ENCODE measurements around the gene HCRT.
"Not testable (repeated sequence)": the region's sequence is repeated elsewhere in the genome, so short reads cannot be mapped to it uniquely, and the experiment has no call there.

The HCRT gene

DNA sequence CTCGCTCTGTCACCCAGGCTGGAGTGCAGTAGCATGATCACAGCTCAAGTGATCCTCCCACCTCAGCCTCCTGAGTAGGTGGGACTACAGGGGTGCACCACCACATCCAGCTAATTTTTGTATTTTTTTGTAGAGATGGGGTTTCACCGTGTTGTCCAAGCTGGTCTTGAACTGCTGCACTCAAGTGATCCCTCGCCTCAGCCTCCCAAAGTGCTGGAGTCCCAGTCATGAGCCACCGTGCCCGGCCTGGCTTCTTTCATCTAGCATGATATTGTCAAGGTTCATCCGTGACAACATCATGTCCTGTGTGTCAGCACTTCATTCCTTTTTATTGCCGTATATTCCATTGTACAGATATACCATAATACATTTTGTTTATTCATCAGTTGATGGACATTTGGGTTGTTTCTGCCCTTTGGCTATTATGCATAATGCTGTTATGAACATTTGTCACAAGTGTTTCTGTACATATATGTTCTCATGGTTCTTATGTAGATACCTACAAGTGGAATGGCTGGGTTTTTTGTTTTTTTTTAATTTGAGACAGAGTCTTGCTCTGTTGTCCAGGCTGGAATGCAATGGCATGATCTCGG lies 12.4 kb upstream of the HCRT start:
- no peak for DNase-seq (ENCODE audit: low spot score)

DNA sequence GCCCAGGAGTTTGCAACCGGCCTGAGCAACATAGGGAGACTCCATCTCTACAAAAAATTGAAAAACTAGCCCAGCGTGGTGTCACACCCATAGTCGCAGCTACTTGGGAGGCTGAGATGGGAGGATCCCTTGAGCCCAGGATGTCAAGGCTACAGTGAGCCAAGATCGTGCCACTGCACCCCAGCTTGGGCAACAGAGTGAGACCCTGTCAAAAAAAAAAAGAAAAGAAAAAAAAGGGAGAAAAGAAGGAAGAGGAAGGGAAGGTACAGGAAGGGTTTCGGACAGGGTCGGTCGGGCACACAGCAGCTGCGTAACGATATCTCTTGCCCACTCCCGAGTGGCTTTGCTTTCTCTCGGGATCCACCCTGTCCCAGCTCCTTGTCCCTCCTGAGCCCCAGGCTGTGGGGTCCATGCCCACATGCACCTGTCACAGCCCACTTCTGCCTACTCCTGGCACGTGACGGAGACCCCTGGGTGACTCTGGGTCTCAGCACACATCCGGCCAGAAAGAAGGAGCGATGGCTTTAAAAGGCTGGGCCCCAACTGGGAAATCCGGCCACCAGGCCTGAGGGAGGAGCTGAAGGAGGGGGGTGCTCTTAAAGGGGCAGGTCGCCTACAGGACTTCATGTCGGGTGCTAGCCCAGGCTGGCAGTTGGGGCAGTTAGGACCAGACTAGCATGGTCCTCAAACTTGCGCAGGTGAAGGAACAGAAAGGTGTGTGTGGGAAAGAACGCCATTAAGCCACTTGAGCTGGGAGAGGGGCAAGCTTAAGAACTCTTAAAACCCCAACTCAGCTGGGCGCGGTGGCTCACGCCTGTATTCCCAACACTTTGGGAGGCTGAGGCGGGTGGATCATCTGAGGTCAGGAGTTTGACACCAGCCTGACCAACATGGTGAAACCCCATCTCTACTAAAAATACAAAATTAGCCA lies 9.0 kb upstream of the HCRT start, which contains the start of gene GHDC:
Gene GHDC (minus strand): TSS at position 526 of the 931 bp plus-strand sequence. CDS start 913 bp downstream, outside the sequence.
- DNase-seq (ENCODE audit: low spot score), result peak; percentile 94

DNA sequence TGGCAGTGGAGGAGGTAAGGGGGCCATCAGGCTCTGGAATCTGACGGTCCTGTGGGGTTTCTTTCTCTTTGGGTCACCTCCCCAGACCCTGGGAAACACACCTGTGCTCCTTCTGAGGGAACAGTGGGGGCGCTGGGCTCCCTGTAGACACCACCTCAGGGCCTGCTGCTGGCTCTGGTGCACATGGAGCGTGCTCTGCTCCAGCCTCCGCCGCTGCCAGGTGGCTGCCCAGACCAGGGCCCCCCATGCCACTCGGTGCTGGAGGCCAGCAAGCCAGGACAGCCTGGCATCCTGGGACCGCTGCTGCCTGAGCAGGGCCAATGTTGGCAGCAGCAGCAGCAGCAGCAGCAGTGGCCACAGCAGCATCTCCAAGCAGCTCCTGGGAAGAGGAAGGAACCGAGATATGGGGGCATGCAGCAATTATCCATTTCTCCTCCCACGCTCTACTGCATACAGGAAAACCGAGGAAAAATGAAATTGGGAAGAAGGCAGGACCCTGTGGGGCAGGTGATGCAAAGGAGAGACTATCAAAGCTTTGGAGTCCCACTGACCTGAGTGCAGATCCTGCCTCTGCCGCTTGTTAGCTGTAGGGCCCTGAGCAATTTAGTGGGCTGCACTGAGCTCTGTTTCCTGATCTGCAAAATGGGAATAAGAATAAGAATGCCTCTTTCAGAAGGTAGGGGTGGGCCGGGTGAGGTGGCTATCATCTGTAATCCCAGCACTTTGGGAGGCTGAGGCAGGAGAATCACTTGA lies 8.1 kb upstream of the HCRT start:
- DNase-seq (ENCODE audit: low spot score), result no peak

DNA sequence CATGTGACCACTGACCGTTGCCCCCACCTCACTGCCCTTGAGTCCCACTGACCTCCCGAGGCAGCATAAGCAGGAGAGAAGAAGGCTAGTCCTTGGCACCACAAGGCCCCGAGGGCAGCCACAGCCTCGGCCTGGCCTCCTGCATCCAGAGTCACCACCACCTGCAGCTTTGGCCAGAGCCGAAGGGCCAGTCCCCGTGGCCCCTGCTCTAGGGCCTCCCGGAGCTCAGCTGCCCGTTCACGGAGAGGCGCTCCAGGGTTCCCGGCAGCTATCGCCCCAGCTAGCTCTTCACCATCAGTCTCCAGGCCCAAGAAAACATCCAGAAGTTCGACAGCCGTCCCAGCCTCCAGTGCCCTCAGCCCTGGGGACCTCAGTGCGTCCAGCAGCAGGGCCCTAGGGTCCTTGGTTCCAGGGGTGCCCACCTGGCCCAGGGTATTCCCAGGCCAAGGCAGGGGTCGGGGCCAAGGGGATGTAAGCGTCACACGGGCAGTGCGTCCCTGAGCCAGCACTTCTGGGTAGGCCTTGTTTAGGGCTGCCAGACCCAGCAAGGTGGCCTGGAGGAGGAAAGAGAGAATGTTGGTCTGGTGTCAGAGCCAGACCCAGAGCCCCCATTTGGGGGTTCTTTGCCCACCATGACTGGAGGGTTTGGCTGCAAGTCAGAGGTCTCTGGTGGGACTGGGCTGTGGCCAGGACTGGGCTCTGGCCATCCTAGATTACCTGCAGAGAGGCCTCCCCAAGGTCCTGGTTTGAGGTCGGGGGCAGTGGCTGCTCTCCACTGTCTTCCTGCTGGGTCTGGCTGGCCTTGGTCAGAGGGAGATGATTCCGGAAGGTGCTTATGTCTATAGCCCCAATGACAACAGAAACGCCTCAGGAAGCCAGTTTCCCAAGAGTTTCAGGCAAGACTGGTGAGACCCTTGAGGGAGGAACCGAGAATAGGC lies 7.2 kb upstream of the HCRT start:
- DNase-seq (ENCODE audit: low spot score), result no peak

DNA sequence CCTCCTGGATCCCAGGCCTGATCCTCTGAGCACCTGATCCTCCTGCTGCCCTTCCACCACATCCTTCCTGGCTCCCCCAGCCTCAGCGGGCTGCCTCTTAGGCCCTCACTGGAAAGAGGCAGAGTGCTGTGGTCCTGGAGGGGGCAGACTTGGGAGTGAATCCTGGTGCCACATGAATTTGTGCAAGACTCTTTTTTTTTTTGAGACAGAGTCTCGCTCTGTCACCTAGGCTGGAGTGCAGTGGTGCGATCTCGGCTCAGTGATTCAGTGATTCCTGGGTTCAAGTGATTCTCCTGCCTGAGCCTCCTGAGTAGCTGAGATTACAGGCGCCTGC lies 6.0 kb upstream of the HCRT start:
- DNase-seq (ENCODE audit: low spot score), result no peak

DNA sequence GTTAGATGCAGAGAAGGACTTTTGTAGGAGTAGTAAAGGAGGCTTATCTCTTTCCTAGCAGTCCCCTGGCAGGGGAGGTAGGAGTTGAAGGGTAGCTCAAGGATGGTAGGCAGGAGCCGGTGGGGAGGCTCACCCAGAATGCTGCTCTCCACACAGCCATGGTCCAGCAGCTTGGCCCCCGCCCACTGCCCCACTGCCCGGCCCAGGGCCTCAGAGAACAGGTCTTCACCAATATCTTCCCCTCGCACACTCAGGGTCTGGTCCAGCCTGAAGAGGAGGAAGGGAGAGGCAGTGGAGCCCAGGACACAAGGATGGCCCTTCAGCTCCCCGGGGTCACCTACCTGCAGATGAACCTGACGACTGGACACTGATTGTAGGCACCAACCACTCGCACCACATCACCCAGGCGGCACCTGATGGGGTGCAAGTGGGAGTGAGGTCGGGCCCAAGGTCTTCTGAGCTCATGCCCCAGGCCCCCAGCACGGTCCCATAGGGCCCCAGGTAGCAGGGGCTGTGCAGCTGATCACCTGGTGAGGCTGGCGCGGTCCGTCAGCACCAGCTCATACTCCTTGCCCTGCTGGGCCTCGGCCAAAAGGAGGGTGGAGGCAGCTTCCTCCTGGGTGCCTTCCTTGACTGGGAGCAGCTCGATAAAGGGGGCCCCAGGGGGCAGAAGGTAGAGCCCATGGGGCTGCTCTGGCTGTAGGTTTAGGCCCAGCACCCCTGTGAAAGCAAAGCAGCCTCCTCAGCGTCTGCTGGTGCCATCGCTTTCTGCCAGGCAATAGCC lies 5.4 kb upstream of the HCRT start:
- no peak for DNase-seq (ENCODE audit: low spot score)

DNA sequence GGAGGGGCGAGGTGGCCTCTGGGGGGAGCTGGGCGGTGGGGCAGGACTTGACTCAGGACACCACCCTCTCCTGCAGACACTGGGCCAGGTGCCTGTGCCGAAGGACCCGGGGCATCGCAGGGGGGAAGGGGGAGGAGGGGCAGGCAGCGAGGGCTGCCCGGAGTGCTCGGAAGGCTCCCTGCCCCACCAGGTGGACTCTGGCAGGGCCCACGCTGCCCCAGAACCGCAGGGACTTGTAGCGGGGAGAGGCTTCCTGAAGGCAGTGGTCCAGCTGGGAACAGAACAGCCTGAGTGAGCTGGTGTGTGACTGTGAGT lies 4.4 kb upstream of the HCRT start:
- DNase-seq (ENCODE audit: low spot score), result no peak

DNA sequence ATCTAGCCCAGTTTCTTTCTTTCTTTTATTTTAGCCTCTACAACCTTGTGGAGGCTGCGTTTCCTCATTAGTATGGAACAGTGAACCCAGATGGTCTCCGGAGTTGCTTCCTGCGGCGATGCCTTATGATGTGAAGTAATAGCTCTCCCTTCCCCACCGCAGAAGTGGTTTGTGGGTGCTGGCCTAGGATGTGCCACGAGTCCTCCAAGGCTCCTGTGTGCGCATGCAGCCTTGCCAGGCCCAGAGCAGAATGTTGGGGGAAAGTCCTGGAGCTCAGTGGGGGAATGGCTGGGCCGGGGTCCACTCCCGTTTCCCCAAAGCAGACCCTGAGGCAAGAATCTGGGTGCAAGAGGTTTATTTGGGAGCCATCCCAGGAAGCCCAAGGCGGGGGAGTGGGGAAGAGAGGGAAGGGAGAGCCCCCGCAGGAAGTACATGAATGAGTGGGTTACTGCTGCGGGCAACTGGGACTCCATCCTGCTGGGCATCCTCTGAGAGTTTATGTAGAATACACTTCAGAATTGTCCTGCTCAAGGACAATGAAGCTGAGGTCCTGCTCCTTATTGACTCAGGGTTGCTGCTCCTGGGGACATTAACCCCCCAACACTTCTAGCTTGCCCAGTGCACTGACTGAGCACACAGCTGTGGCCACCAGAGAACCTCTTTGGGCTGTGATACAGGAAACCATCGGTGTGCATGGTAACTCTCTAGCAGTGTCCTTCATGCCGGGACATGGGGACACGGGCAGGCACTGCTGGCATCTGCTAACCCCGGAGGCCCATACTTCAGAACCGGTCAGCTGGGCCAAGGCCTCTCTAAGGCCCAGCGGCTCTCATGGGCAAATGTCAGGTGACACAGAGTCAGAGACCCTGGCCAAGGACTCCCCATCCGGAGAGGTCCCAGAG lies 3.7 kb upstream of the HCRT start:
- DNase-seq (ENCODE audit: low spot score), result peak; percentile 68

DNA sequence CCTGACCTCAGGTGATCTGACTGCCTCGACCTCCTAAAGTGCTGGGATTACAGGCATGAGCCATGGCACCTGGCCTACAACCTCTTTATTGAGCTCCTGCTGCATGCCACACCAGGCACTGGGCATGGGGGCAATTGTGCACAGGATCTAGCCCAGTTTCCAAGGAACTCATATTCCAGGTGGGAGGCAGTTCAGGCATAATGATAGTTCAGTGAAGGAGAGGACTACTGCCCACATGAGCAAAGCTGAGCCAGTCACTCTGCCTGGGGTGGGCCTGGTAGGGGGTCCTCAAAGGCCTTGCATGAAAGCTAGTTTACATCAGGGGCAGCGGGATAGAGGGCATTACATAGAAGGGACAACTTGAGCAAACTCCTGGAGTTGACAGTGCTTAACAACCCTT lies 2.6 kb upstream of the HCRT start:
- no peak for DNase-seq (ENCODE audit: low spot score)

DNA sequence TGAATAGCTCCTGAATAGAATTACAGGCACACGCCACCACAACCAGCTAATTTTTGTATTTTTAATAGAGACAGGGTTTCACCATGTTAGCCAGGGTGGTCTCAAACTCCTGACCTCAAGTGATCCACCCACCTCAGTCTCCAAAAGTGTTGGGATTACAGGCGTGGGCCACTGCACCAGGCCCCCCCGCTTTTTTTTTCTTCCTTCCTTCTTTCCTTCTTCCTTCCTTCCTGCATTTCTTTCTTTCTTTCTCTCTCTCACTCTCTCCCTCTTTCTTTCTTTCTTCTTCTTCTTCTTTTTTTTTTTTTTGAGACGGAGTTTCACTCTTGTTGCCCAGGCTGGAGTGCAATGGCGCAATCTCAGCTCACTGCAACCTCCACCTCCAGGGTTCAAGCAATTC lies 939 bp upstream of the HCRT start:
- not testable (repeated sequence) for DNase-seq (ENCODE audit: low spot score)

DNA sequence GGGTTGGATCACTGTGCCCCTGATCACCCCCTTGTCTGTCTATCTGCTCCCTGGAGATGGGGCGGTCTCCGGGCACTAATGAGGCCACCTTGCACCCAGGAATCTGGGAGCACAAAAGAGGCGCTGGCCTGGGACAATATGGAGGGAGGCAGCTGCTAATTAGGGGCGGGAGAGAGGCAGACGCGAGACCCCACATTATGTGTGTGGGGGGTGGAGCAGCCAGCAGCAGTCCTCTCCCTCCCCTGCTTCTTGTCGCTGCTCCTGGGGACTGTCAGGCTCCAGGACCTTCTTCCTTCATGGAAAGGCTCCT lies 324 bp upstream of the HCRT start:
- no peak for DNase-seq (ENCODE audit: low spot score)

DNA sequence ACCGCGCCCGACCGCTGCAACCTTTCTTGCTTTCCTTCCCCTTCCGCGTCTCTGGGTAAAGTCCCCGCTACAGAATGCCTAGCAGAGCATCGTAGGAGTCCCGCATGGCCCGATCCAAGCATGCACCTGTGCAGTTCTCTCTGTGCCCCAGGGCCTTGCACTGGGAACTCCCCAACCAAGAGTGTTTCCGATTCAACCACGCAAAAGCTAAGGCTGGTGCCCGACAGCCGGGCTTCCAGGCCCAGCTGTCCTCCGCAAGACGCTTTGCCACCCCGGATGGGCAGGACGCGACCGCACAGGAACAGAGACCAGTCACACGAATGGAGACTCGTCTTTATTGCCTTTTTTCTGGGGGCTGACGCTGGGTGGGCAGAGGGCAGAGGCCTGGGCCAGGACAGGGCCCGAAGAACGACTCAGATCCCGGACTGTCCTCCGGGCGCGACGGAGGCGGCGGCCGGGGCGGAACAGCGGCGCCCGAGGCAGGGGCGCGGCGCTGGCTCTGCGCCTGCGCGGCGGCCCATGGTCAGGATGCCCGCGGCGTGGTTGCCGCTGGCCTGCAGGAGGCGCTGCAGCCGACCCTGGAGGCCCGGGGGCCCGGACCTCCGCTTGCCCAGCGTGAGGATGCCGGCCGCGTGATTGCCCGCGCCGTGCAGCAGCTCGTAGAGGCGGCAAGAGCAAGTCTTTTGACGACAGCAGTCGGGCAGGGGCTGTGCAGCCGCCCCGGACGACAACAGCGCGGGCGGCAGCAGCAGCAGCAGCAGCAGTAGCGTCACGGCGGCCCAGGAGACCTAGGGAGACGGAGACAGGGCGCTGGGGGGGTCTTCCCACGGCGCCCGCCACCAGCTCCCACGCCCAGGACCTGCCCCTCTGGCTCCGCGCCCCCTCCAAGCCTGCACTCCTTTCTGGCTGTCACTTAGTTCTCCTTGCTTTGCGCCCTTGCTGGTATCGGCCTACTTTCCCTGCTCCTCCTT lies 1.2 kb downstream of the HCRT start:
- DNase-seq (ENCODE audit: low spot score), result peak; percentile 64

DNA sequence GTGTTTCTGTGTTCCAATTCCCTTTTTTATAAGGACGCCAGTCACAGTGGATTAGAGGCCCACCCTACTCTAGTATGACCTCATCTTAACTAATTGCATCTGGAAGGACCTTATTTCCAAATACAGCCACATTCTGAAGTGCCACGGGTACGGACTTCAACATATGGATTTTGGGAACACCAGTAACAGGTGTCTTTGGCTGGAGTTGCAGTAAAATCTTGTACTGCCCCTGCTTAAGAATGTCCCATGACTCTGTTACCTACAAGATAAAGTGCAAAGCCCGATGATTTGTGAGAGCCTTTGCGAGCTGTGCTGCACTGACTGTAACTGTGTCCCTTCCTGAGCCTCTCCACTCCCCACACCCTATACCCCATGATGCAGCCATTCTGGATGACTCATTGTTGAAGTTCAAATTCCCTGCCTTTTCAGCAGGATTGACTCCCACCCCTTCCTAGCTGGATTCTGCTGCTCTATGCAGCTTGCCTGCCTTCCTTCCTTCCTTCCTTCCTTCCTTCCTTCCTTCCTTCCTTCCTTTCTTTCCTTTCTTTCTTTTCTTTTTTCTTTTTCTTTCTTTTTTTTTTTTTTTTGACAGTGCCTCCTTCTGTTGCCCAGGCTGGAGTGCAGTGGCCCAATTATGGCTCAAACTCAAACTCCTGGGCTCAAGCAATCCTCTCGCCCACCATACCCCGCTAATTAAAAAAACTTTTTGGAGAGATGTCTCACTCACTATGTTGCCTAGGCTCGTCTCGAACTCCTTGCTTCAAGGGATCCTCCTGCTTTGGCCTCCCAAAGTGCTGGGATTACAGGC lies 2.1 kb downstream of the HCRT start:
- no peak for DNase-seq (ENCODE audit: low spot score)

DNA sequence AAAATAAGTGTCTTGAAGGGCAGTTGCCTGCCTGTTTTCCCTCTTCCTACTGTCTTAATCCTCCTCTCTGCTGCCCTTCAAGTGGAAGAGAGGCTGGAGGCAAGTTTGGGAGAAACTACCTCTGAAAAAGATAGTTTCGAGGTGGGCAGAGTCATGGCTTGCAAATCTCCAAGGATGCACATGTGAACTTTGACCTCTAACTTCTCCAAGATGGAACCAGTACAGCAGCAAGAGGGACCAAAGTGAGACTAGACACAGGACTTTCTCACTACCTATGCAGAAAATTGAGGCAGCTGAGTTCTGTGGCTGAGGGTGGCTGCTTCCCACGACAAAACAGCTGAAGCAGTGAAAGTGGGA lies 3.4 kb downstream of the HCRT start:
- DNase-seq (ENCODE audit: low spot score), result no peak

DNA sequence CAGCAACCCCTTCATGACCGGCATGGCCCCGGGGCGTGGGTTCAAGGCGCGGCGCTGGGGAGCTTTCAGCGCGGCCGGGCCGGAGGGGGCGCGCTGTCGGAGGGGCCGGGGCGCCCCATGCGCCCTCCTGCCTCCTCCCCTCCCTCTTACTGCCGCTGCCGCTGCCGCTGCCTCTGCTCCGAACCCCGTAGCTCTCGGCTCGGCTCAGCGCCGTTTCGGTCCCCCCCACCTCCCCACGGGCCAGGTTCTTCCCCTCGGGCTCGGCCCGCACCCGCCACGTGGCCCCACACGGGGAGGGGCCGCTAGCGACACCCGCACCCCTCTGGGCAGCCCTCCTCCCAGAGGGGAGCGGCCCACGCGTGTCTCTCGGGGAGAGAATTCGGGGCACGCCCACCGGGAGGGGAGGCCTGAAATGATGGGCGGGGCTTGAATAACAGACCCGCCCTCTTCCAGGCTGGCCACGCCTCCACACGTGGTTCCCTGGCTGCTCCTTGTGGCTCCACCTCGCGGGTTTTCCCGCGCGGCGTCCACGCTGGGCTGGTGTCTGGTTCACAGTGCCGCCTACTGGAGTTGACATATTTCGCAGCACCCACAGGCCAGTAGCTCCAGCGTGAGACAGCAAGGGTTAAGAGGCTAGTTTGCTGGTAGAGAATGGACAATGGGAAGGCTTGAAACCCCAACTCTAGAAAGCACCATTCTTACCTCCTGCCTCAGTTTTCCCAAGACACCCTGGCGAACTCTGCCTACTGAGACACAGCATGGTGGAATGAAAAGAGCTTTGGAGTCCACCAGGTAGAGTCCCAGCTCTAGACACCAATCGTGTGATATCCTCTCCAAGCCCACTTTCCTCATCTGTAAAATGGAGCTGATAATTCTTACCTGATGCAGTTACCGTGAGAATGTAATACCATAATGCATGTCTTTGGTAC lies 4.1 kb downstream of the HCRT start, which contains the start of gene KCNH4:
Gene KCNH4 (minus strand): TSS at position 221 of the 929 bp plus-strand sequence. CDS start 197 bp downstream, at position 24.
- peak; percentile 65 for DNase-seq (ENCODE audit: low spot score)

DNA sequence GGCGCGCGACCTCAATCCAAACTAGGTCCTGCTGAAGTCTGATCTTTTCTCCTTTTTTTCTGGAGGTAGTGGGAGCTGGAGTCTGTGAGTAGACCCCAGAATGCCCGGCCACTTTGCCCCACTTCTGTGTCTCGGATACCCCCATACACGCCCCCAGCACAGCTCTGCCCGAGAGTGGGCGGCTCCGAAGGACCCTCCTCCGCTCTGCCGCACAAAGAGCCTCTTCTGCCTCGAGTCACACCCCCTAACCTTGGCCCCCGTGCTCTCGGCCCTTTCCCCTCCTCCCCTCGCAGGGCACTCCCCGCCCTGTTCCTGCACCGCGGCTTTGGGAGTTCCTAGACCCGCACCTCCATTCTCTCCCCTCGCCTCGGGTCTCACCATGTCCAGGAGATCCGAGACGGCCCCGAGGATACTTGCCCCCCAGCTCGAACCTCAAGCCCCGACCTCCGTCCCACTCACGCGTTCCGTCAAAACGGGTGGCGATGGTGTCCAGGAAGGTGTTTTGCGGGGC lies 4.8 kb downstream of the HCRT start:
- no peak for DNase-seq (ENCODE audit: low spot score)

DNA sequence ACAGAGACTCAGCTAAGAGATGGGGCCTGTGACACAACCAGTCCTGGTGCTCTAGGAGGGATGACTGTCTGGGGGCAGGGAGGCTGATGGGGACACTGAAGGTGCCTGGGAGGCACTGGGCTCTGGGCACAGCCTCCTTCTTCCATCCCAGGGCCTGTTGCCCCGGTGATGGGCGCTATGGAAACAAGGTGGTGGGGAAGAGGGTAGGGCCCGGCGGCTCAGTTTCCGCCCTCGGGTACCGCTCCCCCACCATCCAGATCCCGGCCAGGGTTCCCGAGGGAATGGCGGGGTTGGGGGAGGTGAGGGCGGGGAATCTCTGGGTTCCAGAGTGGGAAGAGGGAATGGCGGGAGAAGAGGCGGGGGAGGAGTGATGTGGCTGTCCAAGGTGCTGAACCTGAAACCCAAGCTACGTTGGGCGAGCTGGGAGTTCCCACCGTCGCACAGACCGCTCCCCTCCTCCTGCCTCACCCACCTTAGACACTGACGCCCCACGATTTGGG lies 5.3 kb downstream of the HCRT start:
- no peak for DNase-seq (ENCODE audit: low spot score)

Data from cerebellar cortex (tissue), 1 donor.